Measurements from ENCODE around the gene C13orf46. TPM values are rescaled to one million over a fixed set of nuclear protein-coding genes. Genes with fewer than 3 reads are reported as not detected.
"Not testable (repeated sequence)": the region's sequence is repeated elsewhere in the genome, so short reads cannot be mapped to it uniquely, and the experiment has no call there.

The C13orf46 gene
- total and polyA plus RNA-seq, 4 donors, result 0.10 to 0.17 TPM; not detected in 2

- H3K4me1 ChIP-seq (ENCODE audit: control insufficient read depth in 4 of 4, insufficient read depth in 4 of 4, low read length in 3 of 4); H3K36me3 ChIP-seq (ENCODE audit: control insufficient read depth in 4 of 4, insufficient read depth in 3 of 4, low read depth in 1 of 4, low read length in 3 of 4); H3K27me3 ChIP-seq (ENCODE audit: control insufficient read depth in 4 of 4, insufficient read depth in 4 of 4, low read length in 3 of 4); H3K4me3 ChIP-seq (ENCODE audit: low read depth in 1 of 3, low read length in 3 of 3); H3K9ac ChIP-seq (ENCODE audit: low read depth in 1 of 2, low read length in 2 of 2); H3K9me3 ChIP-seq (ENCODE audit: control insufficient read depth in 4 of 4, low read length in 3 of 4); H3K27ac ChIP-seq (ENCODE audit: low read depth in 1 of 2, low read length in 2 of 2); DNase-seq (ENCODE audit: low spot score): not testable (repeated sequence)
- WGBS, result 91% methylated on average over 13 of the region's 14 CpGs
Observed at GRCh38 chr13:114020134-114020533, 46.3 kb upstream of the C13orf46 start.

- H3K9me3 ChIP-seq (ENCODE audit: control insufficient read depth in 4 of 4, low read length in 3 of 4), result no peaks in the 10 kb centered on the region
- H3K27me3 ChIP-seq (ENCODE audit: control insufficient read depth in 4 of 4, insufficient read depth in 4 of 4, low read length in 3 of 4), result no peaks in the 10 kb centered on the region
- H3K4me1 ChIP-seq (ENCODE audit: control insufficient read depth in 4 of 4, insufficient read depth in 4 of 4, low read length in 3 of 4), result no peaks in the 10 kb centered on the region
- TF ChIP-seq RAD21 (IDR thresholded peaks at IDR 0.05) (no peak), HNF4G (IDR thresholded peaks at IDR 0.05) (no peak), GABPA (IDR thresholded peaks at IDR 0.05 in 1 of 2, conservative IDR thresholded peaks at IDR 0.05 in 1 of 2) (no peak), YY1 (IDR thresholded peaks at IDR 0.05) (no peak), FOXA2 (IDR thresholded peaks at IDR 0.05) (no peak), HNF4A (conservative IDR thresholded peaks at IDR 0.05) (no peak), RXRA (IDR thresholded peaks at IDR 0.05) (no peak), NR2F2 (IDR thresholded peaks at IDR 0.05) (no peak), JUND (IDR thresholded peaks at IDR 0.05) (no peak), FOXA1 (IDR thresholded peaks at IDR 0.05) (no peak), EGR1 (IDR thresholded peaks at IDR 0.05; ENCODE audit: low read depth in 2 of 2) (no peak)
- 83% methylated on average over 13 of the region's 13 CpGs for WGBS
- no peak overlapping the region for H3K27ac ChIP-seq (ENCODE audit: low read depth in 1 of 2, low read length in 2 of 2)
- no peak overlapping the region for H3K9ac ChIP-seq (ENCODE audit: low read depth in 1 of 2, low read length in 2 of 2)
- no peak overlapping the region for H3K4me3 ChIP-seq (ENCODE audit: low read depth in 1 of 3, low read length in 3 of 3)
- peaks cover 0 to 6% (median 1%) of the 10 kb centered on the region in 4 donors for H3K36me3 ChIP-seq (ENCODE audit: control insufficient read depth in 4 of 4, insufficient read depth in 3 of 4, low read depth in 1 of 4, low read length in 3 of 4)
- no peak for DNase-seq (ENCODE audit: low spot score)
Observed at GRCh38 chr13:114019367-114019766, 45.5 kb upstream of the C13orf46 start.

- Histone ChIP-seq H3K4me1 (ENCODE audit: control insufficient read depth in 4 of 4, insufficient read depth in 4 of 4, low read length in 3 of 4) (no peaks in the 10 kb centered on the region), H3K27me3 (ENCODE audit: control insufficient read depth in 4 of 4, insufficient read depth in 4 of 4, low read length in 3 of 4) (no peaks in the 10 kb centered on the region), H3K27ac (ENCODE audit: low read depth in 1 of 2, low read length in 2 of 2) (no peak overlapping the region), H3K9me3 (ENCODE audit: control insufficient read depth in 4 of 4, low read length in 3 of 4) (no peaks in the 10 kb centered on the region), H3K9ac (ENCODE audit: low read depth in 1 of 2, low read length in 2 of 2) (no peak overlapping the region), H3K36me3 (ENCODE audit: control insufficient read depth in 4 of 4, insufficient read depth in 3 of 4, low read depth in 1 of 4, low read length in 3 of 4) (peaks cover 0 to 6% (median 1%) of the 10 kb centered on the region in 4 donors), H3K4me3 (ENCODE audit: low read depth in 1 of 3, low read length in 3 of 3) (no peak overlapping the region)
- no peak for DNase-seq (ENCODE audit: low spot score)
- no peak for TF ChIP-seq ZBTB33 (IDR thresholded peaks at IDR 0.05)
- TF ChIP-seq EGR1 (IDR thresholded peaks at IDR 0.05; ENCODE audit: low read depth in 2 of 2), result no peak
- TF ChIP-seq YY1 (IDR thresholded peaks at IDR 0.05), result no peak
- no peak for TF ChIP-seq MAX (IDR thresholded peaks at IDR 0.05)
- no peak for TF ChIP-seq REST (IDR thresholded peaks at IDR 0.05)
- no peak for TF ChIP-seq FOXA1 (IDR thresholded peaks at IDR 0.05)
- TF ChIP-seq NR2F2 (IDR thresholded peaks at IDR 0.05), result no peak
- TF ChIP-seq TAF1 (conservative IDR thresholded peaks at IDR 0.05), result no peak
- no peak for TF ChIP-seq ATF3 (IDR thresholded peaks at IDR 0.05)
- TF ChIP-seq FOXA2 (IDR thresholded peaks at IDR 0.05), result no peak
- TF ChIP-seq SP1 (IDR thresholded peaks at IDR 0.05), result no peak
- no peak for TF ChIP-seq JUND (IDR thresholded peaks at IDR 0.05)
- TF ChIP-seq RAD21 (IDR thresholded peaks at IDR 0.05), result no peak
- no peak for TF ChIP-seq HNF4G (IDR thresholded peaks at IDR 0.05)
- TF ChIP-seq CTCF (IDR thresholded peaks at IDR 0.05; ENCODE audit: low read depth, low read length, missing input control), result no peak
- TF ChIP-seq HNF4A (conservative IDR thresholded peaks at IDR 0.05), result no peak
- TF ChIP-seq GABPA (IDR thresholded peaks at IDR 0.05 in 1 of 2, conservative IDR thresholded peaks at IDR 0.05 in 1 of 2), result no peak
- TF ChIP-seq RXRA (IDR thresholded peaks at IDR 0.05), result no peak
- 88% methylated on average over 20 of the region's 20 CpGs for WGBS
Observed at GRCh38 chr13:114018461-114019055, 44.7 kb upstream of the C13orf46 start.
